NB4 (cell line): ENCODE results near the gene CASP9.

Experiments used
- DNase-seq: peaks from one replicate; pipeline ENCODE4 v3.0.0; 2010; ENCODE audit warnings: low read depth
- H3K4me3 ChIP-seq: one replicate; pipeline ENCODE4 v1.5.1; 2011; ENCODE audit warnings: mild to moderate bottlenecking, low read depth, low read length, moderate library complexity
- MYC ChIP-seq: IDR thresholded peaks from 2 replicates; pipeline ENCODE4 v1.6.1; 2011; ENCODE audit warnings: low read depth, low read length
- POLR2A ChIP-seq: IDR thresholded peaks from 2 replicates; pipeline ENCODE4 v1.6.1; 2011; ENCODE audit warnings: mild to moderate bottlenecking; ENCODE audit not compliant: insufficient read length; ENCODE audit errors: extremely low read depth
- TF ChIP-seq, protein P1 (sequence below): IDR thresholded peaks from one replicate; pipeline ENCODE4 v1.5.1; 2012; ENCODE audit warnings: low read depth, low read length
- TF ChIP-seq, protein P2 (sequence below): IDR thresholded peaks from 2 replicates; pipeline ENCODE4 v1.6.1; 2011; ENCODE audit warnings: low read depth, low read length

CASP9 gene

DNA sequence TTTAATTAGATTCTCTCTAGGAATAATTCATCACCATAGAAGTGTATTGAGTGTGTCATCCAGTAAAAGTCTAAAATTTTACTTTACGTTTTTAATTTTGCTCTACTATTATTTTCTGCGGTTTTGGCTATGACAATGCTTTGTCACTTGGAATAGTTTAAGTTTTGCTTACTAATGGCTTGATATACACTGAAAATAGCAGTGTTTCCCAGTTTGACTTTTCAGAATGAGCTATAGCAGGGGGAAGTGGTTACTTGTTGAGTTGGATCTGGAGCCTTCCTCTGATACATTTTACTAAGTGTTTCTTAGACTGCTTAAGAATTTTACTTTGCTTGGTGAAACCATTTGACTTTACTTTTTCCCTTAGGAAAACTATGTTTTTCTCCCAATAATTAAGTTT is 7.7 kb upstream of the CASP9 start:
- H3K4me3 ChIP-seq = no peak overlapping the region
- no peak for DNase-seq
- no peak for TF ChIP-seq POLR2A
- TF ChIP-seq, protein P1, sequence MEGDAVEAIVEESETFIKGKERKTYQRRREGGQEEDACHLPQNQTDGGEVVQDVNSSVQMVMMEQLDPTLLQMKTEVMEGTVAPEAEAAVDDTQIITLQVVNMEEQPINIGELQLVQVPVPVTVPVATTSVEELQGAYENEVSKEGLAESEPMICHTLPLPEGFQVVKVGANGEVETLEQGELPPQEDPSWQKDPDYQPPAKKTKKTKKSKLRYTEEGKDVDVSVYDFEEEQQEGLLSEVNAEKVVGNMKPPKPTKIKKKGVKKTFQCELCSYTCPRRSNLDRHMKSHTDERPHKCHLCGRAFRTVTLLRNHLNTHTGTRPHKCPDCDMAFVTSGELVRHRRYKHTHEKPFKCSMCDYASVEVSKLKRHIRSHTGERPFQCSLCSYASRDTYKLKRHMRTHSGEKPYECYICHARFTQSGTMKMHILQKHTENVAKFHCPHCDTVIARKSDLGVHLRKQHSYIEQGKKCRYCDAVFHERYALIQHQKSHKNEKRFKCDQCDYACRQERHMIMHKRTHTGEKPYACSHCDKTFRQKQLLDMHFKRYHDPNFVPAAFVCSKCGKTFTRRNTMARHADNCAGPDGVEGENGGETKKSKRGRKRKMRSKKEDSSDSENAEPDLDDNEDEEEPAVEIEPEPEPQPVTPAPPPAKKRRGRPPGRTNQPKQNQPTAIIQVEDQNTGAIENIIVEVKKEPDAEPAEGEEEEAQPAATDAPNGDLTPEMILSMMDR = no peak
- TF ChIP-seq, protein P2, sequence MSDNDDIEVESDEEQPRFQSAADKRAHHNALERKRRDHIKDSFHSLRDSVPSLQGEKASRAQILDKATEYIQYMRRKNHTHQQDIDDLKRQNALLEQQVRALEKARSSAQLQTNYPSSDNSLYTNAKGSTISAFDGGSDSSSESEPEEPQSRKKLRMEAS = no peak

- H3K4me3 ChIP-seq = no peak overlapping the region
- TF ChIP-seq MYC (no peak), POLR2A (no peak)
- TF ChIP-seq, protein P2 = no peak
- TF ChIP-seq, protein P1 = no peak
- no peak for DNase-seq
Observed at GRCh38 chr1:15531003-15531402, 7.0 kb upstream of the CASP9 start.

GRCh38 chr1:15526490-15527339 is 2.7 kb upstream of the CASP9 start, which contains the start of gene DNAJC16:
Gene DNAJC16, plus strand, starts transcription at chr1:15526848. Its CDS starts 2,258 bp downstream, at chr1:15529106.
- TF ChIP-seq POLR2A = peak; percentile 42
- TF ChIP-seq, protein P2 = peak; percentile 93
- TF ChIP-seq MYC = no peak
- DNase-seq = peak; percentile 99
- H3K4me3 ChIP-seq = peak within 1 kb of the TSS; percentile 84

- DNase-seq = no peak
- H3K4me3 ChIP-seq = peak overlapping the region; percentile 84
- TF ChIP-seq MYC = no peak
- TF ChIP-seq, protein P1 = no peak
- TF ChIP-seq POLR2A = no peak
- TF ChIP-seq, protein P2 = no peak
Observed at GRCh38 chr1:15526021-15526489, 2.0 kb upstream of the CASP9 start.

- peak overlapping the region; percentile 84 for H3K4me3 ChIP-seq
- peak; percentile 96 for DNase-seq
- TF ChIP-seq, protein P1 = no peak
- TF ChIP-seq, protein P2 = no peak
- TF ChIP-seq POLR2A = no peak
Observed at GRCh38 chr1:15525050-15526020, 1.3 kb upstream of the CASP9 start.
